Dedifferentiated amniotic fluid mesenchymal stem cell (primary cell): Measurements from ENCODE around the gene SLX4.

Source experiments
- DNase-seq: peaks from one replicate; pipeline ENCODE4 v3.0.0-alpha.2; 2016; ENCODE audit errors: extremely low spot score

Gene SLX4

GRCh38 chr16:3549906-3550305 is 61.5 kb downstream of the SLX4 start:
- no peak for DNase-seq

- no peak for DNase-seq
Observed at GRCh38 chr16:3548859-3549258, 62.5 kb downstream of the SLX4 start.

- DNase-seq: no peak
Observed at GRCh38 chr16:3548445-3548844, 63.0 kb downstream of the SLX4 start.

- DNase-seq: no peak
Observed at GRCh38 chr16:3546986-3547682, 64.3 kb downstream of the SLX4 start.

GRCh38 chr16:3542601-3543373 is 68.6 kb downstream of the SLX4 start:
- DNase-seq: no peak

GRCh38 chr16:3541527-3542155 is 69.8 kb downstream of the SLX4 start:
- DNase-seq: no peak

GRCh38 chr16:3538222-3538621 is 73.2 kb downstream of the SLX4 start:
- DNase-seq: no peak

- DNase-seq: no peak
Observed at GRCh38 chr16:3536851-3537250, 74.6 kb downstream of the SLX4 start.

- peak; percentile 82 for DNase-seq
Observed at GRCh38 chr16:3536271-3536731, 75.1 kb downstream of the SLX4 start.

- no peak for DNase-seq
Observed at GRCh38 chr16:3534126-3534525, 77.3 kb downstream of the SLX4 start.

- no peak for DNase-seq
Observed at GRCh38 chr16:3532741-3533140, 78.7 kb downstream of the SLX4 start.
